CD4-positive, alpha-beta T cell treated with Interleukin-4 for 1 hour (primary cell): ENCODE data around the gene MED7.

Experiments
- DNase-seq, 2 donors: peaks; one replicate each; pipeline ENCODE4 v3.0.0-alpha.2; 2020 to 2022

Gene MED7

DNA sequence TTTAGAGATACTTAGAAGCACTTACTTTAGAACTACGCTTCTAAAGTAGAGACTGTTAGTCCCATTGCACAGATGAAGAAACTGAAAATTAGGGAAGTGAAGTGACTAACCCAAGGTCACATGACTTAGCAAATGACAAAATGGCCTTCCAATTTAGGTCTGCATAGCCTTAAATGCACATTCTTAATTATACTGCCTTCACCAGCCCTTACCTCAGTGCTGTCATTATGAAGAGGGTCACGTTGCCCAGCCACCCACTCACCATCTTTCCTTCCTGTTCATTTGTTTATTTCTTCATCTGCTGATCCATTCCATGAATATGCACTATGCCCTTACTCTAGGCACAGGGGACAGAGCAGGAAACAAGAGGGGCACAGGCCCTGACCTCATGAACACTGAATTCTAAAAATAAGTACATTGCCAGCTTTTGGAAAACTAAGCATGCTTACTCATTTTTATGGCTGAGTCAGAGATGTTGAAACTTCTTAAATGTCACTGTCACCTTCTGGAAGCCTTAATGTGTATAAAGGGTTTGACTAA lies 42.5 kb downstream of the MED7 start:
- DNase-seq: peak in 1 of 2 donors; percentile 46

DNA sequence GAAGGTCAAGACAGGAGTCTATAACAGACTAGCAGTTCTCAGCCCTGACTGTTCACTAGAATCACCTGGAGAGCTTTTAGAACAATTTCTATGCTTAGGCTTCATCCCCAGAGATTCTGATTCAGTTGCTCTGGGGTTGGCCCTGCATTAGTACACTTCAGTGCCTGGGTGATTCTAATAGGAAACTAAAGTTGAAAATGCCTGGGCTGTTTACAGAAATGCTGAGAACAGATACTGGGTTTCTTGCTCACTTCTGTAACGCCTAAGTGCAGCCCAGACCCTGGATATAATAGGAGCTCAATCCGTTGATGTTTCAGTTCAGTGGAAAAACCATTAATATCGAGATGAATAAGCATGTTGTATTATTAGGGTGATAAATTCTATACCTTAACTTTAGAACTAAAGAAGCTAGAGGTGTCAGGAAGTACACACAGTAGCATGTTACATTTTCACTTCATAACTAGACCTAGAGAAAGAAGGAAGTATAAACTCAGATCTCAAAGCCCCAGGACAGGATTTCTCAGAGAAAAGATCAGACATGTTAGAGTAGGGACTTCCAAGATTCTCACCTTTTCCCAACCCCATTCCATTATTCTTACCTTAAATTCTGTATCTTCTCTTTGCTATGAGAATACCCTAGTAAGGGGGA lies 54.2 kb downstream of the MED7 start:
- no peak for DNase-seq
